GM21619 (cell line): ENCODE results near the gene CEP44.

ENCODE experiments used
- ATAC-seq: cut with Tn5 transposase; IDR thresholded peaks from one replicate; pipeline ENCODE4 v1.9.1; 2021; ENCODE audit not compliant: unreplicated experiment

The CEP44 gene

GRCh38 chr4:174283507-174284471 lies at the start of gene CEP44, which contains the start of gene FBXO8:
Gene CEP44, plus strand, starts transcription at chr4:174283911. Its CDS starts 15,211 bp downstream, at chr4:174299122.
Gene FBXO8, minus strand, starts transcription at chr4:174283667. Its CDS starts 20,575 bp downstream, at chr4:174263092.
- peak; percentile 60 for ATAC-seq

GRCh38 chr4:174236359-174236758 lies 47.4 kb upstream of the CEP44 start:
- no peak for ATAC-seq

- no peak for ATAC-seq
Observed at GRCh38 chr4:174241162-174241561, 42.5 kb upstream of the CEP44 start.

- no peak for ATAC-seq
Observed at GRCh38 chr4:174244441-174244840, 39.3 kb upstream of the CEP44 start.

GRCh38 chr4:174245714-174246113 lies 38.0 kb upstream of the CEP44 start:
- no peak for ATAC-seq

GRCh38 chr4:174248407-174248806 lies 35.3 kb upstream of the CEP44 start:
- ATAC-seq = no peak

- ATAC-seq = no peak
Observed at GRCh38 chr4:174252412-174252811, 31.3 kb upstream of the CEP44 start.

- ATAC-seq = no peak
Observed at GRCh38 chr4:174254613-174255012, 29.1 kb upstream of the CEP44 start.

GRCh38 chr4:174255374-174255773 lies 28.3 kb upstream of the CEP44 start:
- no peak for ATAC-seq

- ATAC-seq = no peak
Observed at GRCh38 chr4:174255786-174256185, 27.9 kb upstream of the CEP44 start.

GRCh38 chr4:174256277-174256713 lies 27.4 kb upstream of the CEP44 start:
- no peak for ATAC-seq

- peak; percentile 6 for ATAC-seq
Observed at GRCh38 chr4:174259580-174259979, 24.1 kb upstream of the CEP44 start.

GRCh38 chr4:174260099-174260498 lies 23.6 kb upstream of the CEP44 start:
- ATAC-seq = peak; percentile 80

- peak; percentile 38 for ATAC-seq
Observed at GRCh38 chr4:174261432-174261831, 22.3 kb upstream of the CEP44 start.

GRCh38 chr4:174262624-174263444 lies 20.9 kb upstream of the CEP44 start:
- no peak for ATAC-seq

GRCh38 chr4:174263445-174263736 lies 20.3 kb upstream of the CEP44 start:
- no peak for ATAC-seq

- ATAC-seq = no peak
Observed at GRCh38 chr4:174265916-174266315, 17.8 kb upstream of the CEP44 start.

GRCh38 chr4:174266416-174266815 lies 17.3 kb upstream of the CEP44 start:
- ATAC-seq = no peak

- ATAC-seq = no peak
Observed at GRCh38 chr4:174273930-174274329, 9.8 kb upstream of the CEP44 start.

GRCh38 chr4:174274436-174274835 lies 9.3 kb upstream of the CEP44 start:
- ATAC-seq = no peak

- no peak for ATAC-seq
Observed at GRCh38 chr4:174275101-174275500, 8.6 kb upstream of the CEP44 start.

GRCh38 chr4:174277433-174277832 lies 6.3 kb upstream of the CEP44 start:
- ATAC-seq = no peak
